CD4-positive, alpha-beta T cell (primary cell): ENCODE data around the gene MMP28. TPM values are rescaled to one million over a fixed set of nuclear protein-coding genes. Genes with fewer than 3 reads are reported as not detected.

ENCODE experiments used
- ATAC-seq: fragments of 200-7000 bp; cut with Tn5 transposase; one replicate; pipeline ENCODE4 v1.10.0; 2022; ENCODE audit warnings: mild to moderate bottlenecking; ENCODE audit not compliant: poor library complexity
- CTCF ChIA-PET: fragments of 350-600 bp; sonication (Branson Sonifier 250); formaldehyde crosslinking; loops from one replicate; lab custom pipeline; 2021; ENCODE audit warnings: antibody characterized with exemption, inconsistent platforms; lab: Charles Lee
- POLR2A ChIA-PET: fragments of 350-600 bp; sonication (Branson Sonifier 250); formaldehyde crosslinking; loops from one replicate; lab custom pipeline; 2021; ENCODE audit warnings: antibody characterized with exemption, inconsistent platforms; lab: Charles Lee
- DNase-seq, 14 experiments: peaks; one replicate each; pipeline ENCODE4 v3.0.0-alpha.2; 2013 to 2020; ENCODE audit warnings: mixed read lengths in 2 of 14
- H3K27ac ChIP-seq, 2 donors: one replicate each; pipeline versions ENCODE4 v1.5.1 to v1.7.0; 2013; ENCODE audit warnings: low read length in 2 of 2, low read depth in 1 of 2, mild to moderate bottlenecking in 1 of 2
- H3K27me3 ChIP-seq, 2 experiments: 1 replicate in 1 of 2; 2 replicates in 1 of 2; pipeline versions ENCODE4 v1.6.1 to v1.7.0; 2013; ENCODE audit warnings: low read length in 2 of 2, control low read depth in 1 of 2, mild to moderate bottlenecking in 1 of 2, moderate library complexity in 1 of 2; ENCODE audit not compliant: insufficient read depth in 2 of 2, control insufficient read depth in 1 of 2
- H3K36me3 ChIP-seq: one replicate; pipeline ENCODE4 v1.6.1; 2013; ENCODE audit warnings: low read length, control low read depth; ENCODE audit not compliant: insufficient read depth
- H3K4me1 ChIP-seq: one replicate; pipeline ENCODE4 v1.6.1; 2013; ENCODE audit warnings: low read length, control low read depth; ENCODE audit not compliant: insufficient read depth
- H3K4me3 ChIP-seq: one replicate; pipeline ENCODE4 v1.5.1; 2013; ENCODE audit warnings: mild to moderate bottlenecking, low read length, moderate library complexity
- H3K9me3 ChIP-seq, 2 experiments: 1 replicate in 1 of 2; 2 replicates in 1 of 2; pipeline versions ENCODE4 v1.6.1 to v1.7.0; 2013; ENCODE audit warnings: low read length in 2 of 2, mild to moderate bottlenecking in 2 of 2, control low read depth in 1 of 2, moderate library complexity in 1 of 2; ENCODE audit not compliant: control insufficient read depth in 1 of 2, insufficient read depth in 1 of 2
- H3K27ac Mint-ChIP-seq: one replicate; pipeline ENCODE4 v1.8.0; 2020; ENCODE audit warnings: mixed read lengths
- H3K27me3 Mint-ChIP-seq: one replicate; pipeline ENCODE4 v1.8.0; 2021; ENCODE audit warnings: mixed read lengths
- H3K36me3 Mint-ChIP-seq: one replicate; pipeline ENCODE4 v1.8.0; 2021; ENCODE audit warnings: low read depth, mixed read lengths
- H3K4me1 Mint-ChIP-seq: one replicate; pipeline ENCODE4 v1.8.0; 2021; ENCODE audit warnings: low read depth, mixed read lengths
- H3K4me3 Mint-ChIP-seq: one replicate; pipeline ENCODE4 v1.8.0; 2020; ENCODE audit warnings: mild to moderate bottlenecking, mixed read lengths
- H3K9me3 Mint-ChIP-seq: one replicate; pipeline ENCODE4 v1.8.0; 2020; ENCODE audit warnings: mixed read lengths
- CTCF ChIP-seq: fragments of 200-600 bp; IDR thresholded peaks from one replicate; pipeline ENCODE4 v1.8.0; 2022; ENCODE audit warnings: antibody characterized with exemption, mild to moderate bottlenecking
- intact Hi-C, 2 experiments: fragments of 100-400 bp; cut with DNase I in 1 of 2; cut with micrococcal nuclease in 1 of 2; formaldehyde crosslinking; loops; one replicate each; pipeline versions ENCODE4 v1.15.1 to v1.9.0; 2023 to 2025; cut with DNase I, micrococcal nuclease
- total RNA-seq, 174 experiments: library from RNA in 2 of 174; stranded (reverse) in 2 of 174; gene quantifications; one replicate each; pipeline ENCODE4 v1.2.3 and lab custom pipeline; 2021 to 2026

The MMP28 gene
- total RNA-seq, 2 experiments from 2014 or later: 6.7 to 9.9 TPM

GRCh38 chr17:35817196-35817595 is 21.8 kb upstream of the MMP28 start:
- H3K36me3 Mint-ChIP-seq: peaks cover 72% of the 10 kb centered on the region
- no peak for DNase-seq
- ATAC-seq: no peak
- H3K4me1 Mint-ChIP-seq: peaks cover 58% of the 10 kb centered on the region
- intact Hi-C loops: loop anchor here in 1 of 2 experiments (10.0 kb wide), 1 partner anchor 668 kb away; the partner anchor contains the start of gene ZNHIT3
- peaks cover 57% of the 10 kb centered on the region for H3K36me3 ChIP-seq
- peaks cover 26% of the 10 kb centered on the region for H3K4me1 ChIP-seq
- no peak overlapping the region for H3K27ac ChIP-seq
- no peaks in the 10 kb centered on the region for H3K27me3 ChIP-seq
- no peaks in the 10 kb centered on the region for H3K9me3 ChIP-seq
- H3K27ac Mint-ChIP-seq: no peak overlapping the region
- no peak overlapping the region for H3K4me3 Mint-ChIP-seq
- no peak overlapping the region for H3K4me3 ChIP-seq
- H3K27me3 Mint-ChIP-seq: no peaks in the 10 kb centered on the region
- ChIA-PET POLR2A (interaction anchor here (0.6 to 4.1 kb wide), 4 partner anchors 8 to 36 kb away, joined by 3 to 24 read pairs (median 4); partner anchors contain the start of genes MMP28 and TAF15), CTCF (interaction anchor here (1.0 to 5.0 kb wide), 3 partner anchors 8 to 256 kb away, joined by 3 to 22 read pairs (median 6); partner anchors contain the start of gene TAF15)
- H3K9me3 Mint-ChIP-seq: no peaks in the 10 kb centered on the region
- no peak for TF ChIP-seq CTCF

GRCh38 chr17:35816723-35817122 is 21.3 kb upstream of the MMP28 start:
- intact Hi-C loops: loop anchor here in 1 of 2 experiments (10.0 kb wide), 1 partner anchor 668 kb away; the partner anchor contains the start of gene ZNHIT3
- no peak overlapping the region for H3K4me3 ChIP-seq
- peaks cover 53% of the 10 kb centered on the region for H3K36me3 ChIP-seq
- H3K27ac Mint-ChIP-seq: peak overlapping the region; percentile 40
- TF ChIP-seq CTCF: no peak
- no peak for DNase-seq
- no peaks in the 10 kb centered on the region for H3K9me3 ChIP-seq
- POLR2A ChIA-PET: interaction anchor here (0.6 to 1.6 kb wide), 4 partner anchors 14 to 148 kb away, joined by 3 to 6 read pairs (median 3); partner anchors contain the start of gene MMP28
- H3K27me3 Mint-ChIP-seq: no peaks in the 10 kb centered on the region
- H3K4me3 Mint-ChIP-seq: no peak overlapping the region
- H3K27ac ChIP-seq: no peak overlapping the region
- peaks cover 62% of the 10 kb centered on the region for H3K4me1 Mint-ChIP-seq
- no peak for ATAC-seq
- H3K27me3 ChIP-seq: no peaks in the 10 kb centered on the region
- H3K36me3 Mint-ChIP-seq: peaks cover 68% of the 10 kb centered on the region
- CTCF ChIA-PET: interaction anchor here (1.0 to 5.0 kb wide), 3 partner anchors 8 to 256 kb away, joined by 3 to 22 read pairs (median 6); partner anchors contain the start of gene TAF15
- H3K9me3 Mint-ChIP-seq: no peaks in the 10 kb centered on the region
- H3K4me1 ChIP-seq: peaks cover 31% of the 10 kb centered on the region

GRCh38 chr17:35812456-35812855 is 17.0 kb upstream of the MMP28 start:
- no peak for TF ChIP-seq CTCF
- Histone ChIP-seq H3K27me3 (no peaks in the 10 kb centered on the region), H3K4me3 (no peak overlapping the region), H3K27ac (no peak overlapping the region), H3K9me3 (no peaks in the 10 kb centered on the region), H3K36me3 (peaks cover 15% of the 10 kb centered on the region), H3K4me1 (peaks cover 51% of the 10 kb centered on the region)
- Mint-ChIP-seq H3K4me3 (peak overlapping the region; percentile 6), H3K27me3 (no peaks in the 10 kb centered on the region), H3K27ac (no peak overlapping the region), H3K9me3 (no peaks in the 10 kb centered on the region), H3K4me1 (peaks cover 80% of the 10 kb centered on the region), H3K36me3 (peaks cover 50% of the 10 kb centered on the region)
- CTCF ChIA-PET: interaction anchor here (7.6 kb wide), 1 partner anchor 47 kb away, joined by 156 read pairs; no protein-coding TSS in a partner anchor
- intact Hi-C loops: loop anchor here in 1 of 2 experiments (5.0 to 10.0 kb wide), 2 partner anchors 672 to 830 kb away; partner anchors contain the start of genes LIG3 and ZNHIT3
- ATAC-seq: no peak
- DNase-seq: no peak
- POLR2A ChIA-PET: interaction anchor here (4.8 kb wide), 1 partner anchor 48 kb away, joined by 142 read pairs; no protein-coding TSS in a partner anchor
